ENCODE data around the gene GLI3.

GLI3 gene

DNA sequence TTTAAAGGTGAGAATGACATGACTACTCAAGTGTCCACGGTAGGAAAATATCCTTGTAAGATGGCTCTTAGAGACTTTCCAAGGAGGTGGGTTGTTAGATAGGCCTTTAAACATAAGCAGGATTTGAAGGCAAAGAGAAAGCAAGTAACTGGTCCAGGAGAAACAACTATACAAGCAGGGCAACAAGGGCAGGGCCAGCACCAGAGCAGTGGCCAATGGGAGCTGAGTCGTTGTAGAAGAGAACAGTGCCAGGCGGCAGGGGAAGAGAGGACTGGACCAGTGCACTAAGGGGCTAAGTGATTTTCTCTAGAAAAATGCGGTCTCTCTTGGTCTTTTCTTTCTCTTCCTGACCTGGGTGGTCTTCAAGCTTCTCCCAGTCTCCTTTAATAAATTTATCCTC, 94.9 kb downstream of the GLI3 start:
- Histone ChIP-seq H3K4me3 (no peak overlapping the region), H3K27ac (no peak overlapping the region), H3K9ac (no peak overlapping the region), H3K9me3 (replicated peaks in 1 of 11) (no peaks in the 10 kb centered on the region), H3K4me2 (no peak overlapping the region), H3K4me1 (peaks cover 0 to 5% (median 0%) of the 10 kb centered on the region in 10 experiments; a peak in 1 of 20 replicates), H3K36me3 (peaks cover 3 to 38% (median 13%) of the 10 kb centered on the region in 11 experiments; a peak in 14 of 22 replicates), H4K20me1 (no peaks in the 10 kb centered on the region), H3K27me3 (no peaks in the 10 kb centered on the region)
- no peak for TF ChIP-seq Cebpa-rat (IDR thresholded peaks at IDR 0.05)

DNA sequence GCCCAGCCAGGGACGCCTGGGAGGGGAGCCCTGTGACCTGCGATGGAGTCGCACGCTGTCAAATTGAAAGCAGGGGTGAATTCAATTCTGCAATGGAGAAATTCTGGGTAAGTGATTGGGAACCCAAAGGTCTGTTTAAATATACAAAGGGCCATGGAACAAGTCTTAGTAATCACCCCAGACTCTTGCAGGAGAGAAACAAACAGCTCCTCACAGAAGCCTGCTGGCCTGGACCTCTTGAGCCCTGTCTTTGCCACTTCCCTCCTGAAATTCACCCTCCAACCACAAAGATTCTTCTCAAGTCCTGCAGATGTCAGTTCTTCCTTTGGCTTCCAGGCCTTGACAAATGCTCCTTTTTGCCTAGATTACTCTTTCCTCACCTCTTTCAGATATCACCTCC, 97.3 kb downstream of the GLI3 start:
- Histone ChIP-seq H3K9ac (no peak overlapping the region), H4K20me1 (no peaks in the 10 kb centered on the region), H3K4me3 (no peak overlapping the region), H3K4me2 (no peak overlapping the region), H3K9me3 (replicated peaks in 1 of 11) (no peaks in the 10 kb centered on the region), H3K4me1 (peaks cover 0 to 5% (median 0%) of the 10 kb centered on the region in 10 experiments; a peak in 1 of 20 replicates), H3K27me3 (no peaks in the 10 kb centered on the region), H3K27ac (no peak overlapping the region), H3K36me3 (peaks cover 3 to 24% (median 9%) of the 10 kb centered on the region in 11 experiments; a peak in 14 of 22 replicates)
- TF ChIP-seq Cebpa-rat (IDR thresholded peaks at IDR 0.05) = no peak

DNA sequence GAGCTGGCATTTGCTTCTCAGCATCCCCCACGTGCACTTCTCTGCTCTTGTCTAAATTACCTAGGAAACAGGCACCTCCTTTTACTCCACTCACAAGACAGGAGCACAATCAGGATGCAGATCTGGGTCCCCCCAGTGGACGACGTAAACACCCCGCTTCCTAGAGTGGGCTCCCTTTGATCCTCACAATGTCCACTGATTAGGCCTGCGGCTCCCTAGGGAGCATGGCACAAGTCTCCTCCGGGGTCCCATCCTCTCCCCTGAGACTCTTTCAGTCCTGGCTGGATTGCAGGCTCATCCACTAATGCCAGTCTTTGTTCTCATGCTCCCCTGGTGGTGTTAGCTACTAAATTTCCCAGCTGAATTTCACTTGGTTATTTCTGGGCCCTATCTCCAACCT, 98.3 kb downstream of the GLI3 start:
- Histone ChIP-seq H3K27ac (no peak overlapping the region), H3K9me3 (replicated peaks in 1 of 11) (no peaks in the 10 kb centered on the region), H4K20me1 (no peaks in the 10 kb centered on the region), H3K4me3 (no peak overlapping the region), H3K9ac (no peak overlapping the region), H3K4me1 (peaks cover 0 to 4% (median 0%) of the 10 kb centered on the region in 10 experiments; a peak in 1 of 20 replicates), H3K27me3 (no peaks in the 10 kb centered on the region), H3K36me3 (peaks cover 3 to 24% (median 9%) of the 10 kb centered on the region in 11 experiments; a peak in 14 of 22 replicates), H3K4me2 (no peak overlapping the region)
- no peak for TF ChIP-seq Cebpa-rat (IDR thresholded peaks at IDR 0.05)

DNA sequence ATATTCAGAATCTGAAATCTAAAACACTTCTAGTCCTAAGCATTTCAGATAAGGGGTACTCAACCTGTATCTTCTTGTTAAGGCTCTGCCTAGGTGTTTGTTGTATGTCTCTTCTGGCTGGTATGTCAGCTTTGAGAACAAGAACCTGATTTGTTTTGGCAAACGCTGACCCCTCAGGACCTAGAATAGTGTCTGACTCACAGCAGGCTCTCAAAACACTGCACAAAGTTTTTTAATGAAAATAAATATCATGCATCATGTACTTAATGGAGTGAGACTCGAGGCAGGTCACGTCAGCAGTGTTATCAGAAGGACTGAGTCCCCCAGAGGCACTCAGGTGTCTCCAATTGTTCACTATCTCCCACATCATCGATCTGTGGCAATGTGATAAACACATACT, 99.1 kb downstream of the GLI3 start:
- Histone ChIP-seq H3K4me2 (no peak overlapping the region), H3K9ac (no peak overlapping the region), H3K4me3 (no peak overlapping the region), H4K20me1 (no peaks in the 10 kb centered on the region), H3K9me3 (replicated peaks in 1 of 11) (no peaks in the 10 kb centered on the region), H3K36me3 (peaks cover 3 to 24% (median 9%) of the 10 kb centered on the region in 11 experiments; a peak in 14 of 22 replicates), H3K4me1 (no peaks in the 10 kb centered on the region), H3K27me3 (no peaks in the 10 kb centered on the region), H3K27ac (no peak overlapping the region)
- TF ChIP-seq Cebpa-rat (IDR thresholded peaks at IDR 0.05) = no peak

GRCh38 chr7:42137431-42137830, 99.6 kb downstream of the GLI3 start:
- Histone ChIP-seq H3K4me3 (no peak overlapping the region), H3K27ac (no peak overlapping the region), H3K4me2 (no peak overlapping the region), H4K20me1 (no peaks in the 10 kb centered on the region), H3K4me1 (no peaks in the 10 kb centered on the region), H3K9ac (no peak overlapping the region), H3K27me3 (no peaks in the 10 kb centered on the region), H3K9me3 (replicated peaks in 1 of 11) (no peaks in the 10 kb centered on the region), H3K36me3 (peaks cover 3 to 23% (median 9%) of the 10 kb centered on the region in 11 experiments; a peak in 14 of 22 replicates)
- no peak for TF ChIP-seq Cebpa-rat (IDR thresholded peaks at IDR 0.05)

GRCh38 chr7:42135728-42136127, 101.3 kb downstream of the GLI3 start:
- Histone ChIP-seq H4K20me1 (no peaks in the 10 kb centered on the region), H3K9ac (no peak overlapping the region), H3K4me3 (no peak overlapping the region), H3K4me1 (no peaks in the 10 kb centered on the region), H3K27me3 (no peaks in the 10 kb centered on the region), H3K36me3 (peaks cover 0 to 13% (median 3%) of the 10 kb centered on the region in 11 experiments; a peak in 6 of 22 replicates), H3K4me2 (no peak overlapping the region), H3K27ac (no peak overlapping the region), H3K9me3 (replicated peaks in 1 of 11) (peaks cover 3 to 9% (median 6%) of the 10 kb centered on the region in 11 experiments; a peak in 14 of 22 replicates)
- no peak for TF ChIP-seq Cebpa-rat (IDR thresholded peaks at IDR 0.05)

- Histone ChIP-seq H3K4me3 (no peak overlapping the region), H4K20me1 (no peaks in the 10 kb centered on the region), H3K36me3 (peaks cover 0 to 14% (median 0%) of the 10 kb centered on the region in 11 experiments; a peak in 2 of 22 replicates), H3K27me3 (no peaks in the 10 kb centered on the region), H3K4me1 (no peaks in the 10 kb centered on the region), H3K9me3 (replicated peaks in 1 of 11) (peaks cover 5 to 20% (median 15%) of the 10 kb centered on the region in 11 experiments; a peak in 16 of 22 replicates), H3K4me2 (no peak overlapping the region), H3K27ac (no peak overlapping the region), H3K9ac (no peak overlapping the region)
- TF ChIP-seq Cebpa-rat (IDR thresholded peaks at IDR 0.05) = no peak
These were observed 102.6 kb downstream of the GLI3 start for GRCh38 chr7:42134276-42134876.

GRCh38 chr7:42133321-42133720, 103.7 kb downstream of the GLI3 start:
- no peak overlapping the region for H3K4me3 ChIP-seq
- no peak overlapping the region for H3K4me2 ChIP-seq
- H3K36me3 ChIP-seq = peaks cover 0 to 14% (median 0%) of the 10 kb centered on the region in 11 experiments; a peak in 2 of 22 replicates
- H3K9ac ChIP-seq = no peak overlapping the region
- H3K27ac ChIP-seq = no peak overlapping the region
- H3K27me3 ChIP-seq = no peaks in the 10 kb centered on the region
- H3K4me1 ChIP-seq = no peaks in the 10 kb centered on the region
- peaks cover 5 to 20% (median 15%) of the 10 kb centered on the region in 11 experiments; a peak in 16 of 22 replicates for H3K9me3 ChIP-seq (replicated peaks in 1 of 11)
- H4K20me1 ChIP-seq = no peaks in the 10 kb centered on the region
- TF ChIP-seq Cebpa-rat (IDR thresholded peaks at IDR 0.05) = no peak

DNA sequence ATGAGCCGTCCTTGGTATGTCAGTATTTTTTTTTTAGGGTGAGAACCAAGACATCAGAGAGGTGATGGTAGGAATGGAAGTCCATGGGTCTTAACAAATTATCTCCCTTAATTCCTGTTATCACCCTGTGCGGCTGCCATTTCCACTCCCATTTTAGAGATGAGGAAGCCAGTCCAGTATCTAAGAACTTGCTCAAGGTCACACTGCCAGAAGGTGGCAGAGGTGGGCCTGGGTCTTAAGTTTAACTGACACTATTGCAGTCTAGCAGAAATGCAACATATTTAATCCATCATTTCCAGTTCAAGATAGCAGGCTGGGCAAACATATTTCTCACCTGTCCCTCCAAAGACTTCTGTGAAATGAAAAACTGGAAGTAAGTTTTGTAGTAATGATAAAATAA, 108.3 kb downstream of the GLI3 start:
- Histone ChIP-seq H3K4me2 (no peak overlapping the region), H3K9me3 (replicated peaks in 1 of 11) (peaks cover 5 to 23% (median 15%) of the 10 kb centered on the region in 11 experiments; a peak in 16 of 22 replicates), H3K9ac (no peak overlapping the region), H3K27me3 (no peaks in the 10 kb centered on the region), H4K20me1 (no peaks in the 10 kb centered on the region), H3K4me1 (peaks cover 0 to 9% (median 0%) of the 10 kb centered on the region in 10 experiments; a peak in 1 of 20 replicates), H3K4me3 (no peak overlapping the region), H3K27ac (no peak overlapping the region), H3K36me3 (peaks cover 0 to 14% (median 4%) of the 10 kb centered on the region in 11 experiments; a peak in 2 of 22 replicates)
- no peak for TF ChIP-seq Cebpa-rat (IDR thresholded peaks at IDR 0.05)

- no peaks in the 10 kb centered on the region for H4K20me1 ChIP-seq
- no peak overlapping the region for H3K4me3 ChIP-seq
- no peak overlapping the region for H3K4me2 ChIP-seq
- H3K4me1 ChIP-seq = peaks cover 0 to 9% (median 0%) of the 10 kb centered on the region in 10 experiments; a peak in 1 of 20 replicates
- no peaks in the 10 kb centered on the region for H3K27me3 ChIP-seq
- H3K9me3 ChIP-seq (replicated peaks in 1 of 11) = peaks cover 5 to 23% (median 15%) of the 10 kb centered on the region in 11 experiments; a peak in 16 of 22 replicates
- no peak for TF ChIP-seq Cebpa-rat (IDR thresholded peaks at IDR 0.05)
- no peak overlapping the region for H3K9ac ChIP-seq
- H3K27ac ChIP-seq = no peak overlapping the region
- peaks cover 0 to 14% (median 4%) of the 10 kb centered on the region in 11 experiments; a peak in 2 of 22 replicates for H3K36me3 ChIP-seq
These were observed 109.8 kb downstream of the GLI3 start for GRCh38 chr7:42127232-42127622.

Data from BLaER1 treated with 17β-estradiol and CSF1 and Interleukin-3, amounts not matched to agents 10 nM and 100 nM (cell line).